ENCODE measurements around the gene RASGRP3.

GRCh38 chr2:33496150-33496549 is 19.7 kb downstream of the RASGRP3 start:
- TF ChIP-seq, protein P1, sequence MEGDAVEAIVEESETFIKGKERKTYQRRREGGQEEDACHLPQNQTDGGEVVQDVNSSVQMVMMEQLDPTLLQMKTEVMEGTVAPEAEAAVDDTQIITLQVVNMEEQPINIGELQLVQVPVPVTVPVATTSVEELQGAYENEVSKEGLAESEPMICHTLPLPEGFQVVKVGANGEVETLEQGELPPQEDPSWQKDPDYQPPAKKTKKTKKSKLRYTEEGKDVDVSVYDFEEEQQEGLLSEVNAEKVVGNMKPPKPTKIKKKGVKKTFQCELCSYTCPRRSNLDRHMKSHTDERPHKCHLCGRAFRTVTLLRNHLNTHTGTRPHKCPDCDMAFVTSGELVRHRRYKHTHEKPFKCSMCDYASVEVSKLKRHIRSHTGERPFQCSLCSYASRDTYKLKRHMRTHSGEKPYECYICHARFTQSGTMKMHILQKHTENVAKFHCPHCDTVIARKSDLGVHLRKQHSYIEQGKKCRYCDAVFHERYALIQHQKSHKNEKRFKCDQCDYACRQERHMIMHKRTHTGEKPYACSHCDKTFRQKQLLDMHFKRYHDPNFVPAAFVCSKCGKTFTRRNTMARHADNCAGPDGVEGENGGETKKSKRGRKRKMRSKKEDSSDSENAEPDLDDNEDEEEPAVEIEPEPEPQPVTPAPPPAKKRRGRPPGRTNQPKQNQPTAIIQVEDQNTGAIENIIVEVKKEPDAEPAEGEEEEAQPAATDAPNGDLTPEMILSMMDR (IDR thresholded peaks at IDR 0.05), result no peak
- TF ChIP-seq POLR2A (IDR thresholded peaks at IDR 0.05), result no peak
